ENCODE results near the gene OCA2.

GRCh38 chr15:28110481-28110881 is 11.4 kb upstream of the OCA2 start:
- TF ChIP-seq CTCF (IDR thresholded peaks at IDR 0.05) (no peak), POLR2A (IDR thresholded peaks at IDR 0.05) (no peak)
